Measurements from ENCODE around the gene TEX38. TPM values are rescaled to one million over a fixed set of nuclear protein-coding genes. Genes with fewer than 3 reads are reported as not detected.

Gene TEX38
- total RNA-seq, 2 experiments from 2014 or later: not detected

- Histone ChIP-seq H3K4me1 (ENCODE audit: insufficient read depth, low read length, poor library complexity, severe bottlenecking) (no peaks in the 10 kb centered on the region), H3K79me2 (ENCODE audit: insufficient read depth, low read depth, low read length) (no peaks in the 10 kb centered on the region), H3K9me3 (ENCODE audit: low read length) (no peaks in the 10 kb centered on the region), H4K20me1 (ENCODE audit: insufficient read depth, low read length) (no peaks in the 10 kb centered on the region), H3K36me3 (ENCODE audit: insufficient read depth, low read length) (peaks cover 22% of the 10 kb centered on the region; the same call in 1 of the 2 replicates), H3K9me2 (ENCODE audit: insufficient read depth, low read length) (no peaks in the 10 kb centered on the region), H2AFZ (ENCODE audit: low read length) (no peak overlapping the region), H3K4me2 (ENCODE audit: low read length) (no peak overlapping the region), H3K4me3 (ENCODE audit: low read depth, low read length, poor library complexity, severe bottlenecking) (no peak overlapping the region), H3K27ac (ENCODE audit: low read depth, low read length, poor library complexity, severe bottlenecking) (no peak overlapping the region)
- TF ChIP-seq EZH2phosphoT487 (IDR thresholded peaks at IDR 0.05; ENCODE audit: borderline replicate concordance, low read depth, low read length) (no peak), CTCF (conservative IDR thresholded peaks at IDR 0.05; ENCODE audit: low read length) (no peak)
- no peak for DNase-seq (ENCODE audit: low spot score)
- ChIA-PET POLR2A (no interaction called here), CTCF (ENCODE audit: unreplicated experiment) (no interaction called here)
- BruUV-seq (replicated peaks): no TSS peak
- intact Hi-C loops (cut with micrococcal nuclease; ENCODE audit: unreplicated experiment): no loop called here
These were observed 34.1 kb upstream of the TEX38 start for GRCh38 chr1:46637444-46638083.

GRCh38 chr1:46638921-46639320, 32.7 kb upstream of the TEX38 start:
- H3K9me2 ChIP-seq (ENCODE audit: insufficient read depth, low read length): no peaks in the 10 kb centered on the region
- H3K4me1 ChIP-seq (ENCODE audit: insufficient read depth, low read length, poor library complexity, severe bottlenecking): no peaks in the 10 kb centered on the region
- no peaks in the 10 kb centered on the region for H3K79me2 ChIP-seq (ENCODE audit: insufficient read depth, low read depth, low read length)
- BruUV-seq (replicated peaks): no TSS peak
- CTCF ChIA-PET (ENCODE audit: unreplicated experiment): no interaction called here
- no peak overlapping the region for H3K27ac ChIP-seq (ENCODE audit: low read depth, low read length, poor library complexity, severe bottlenecking)
- H3K36me3 ChIP-seq (ENCODE audit: insufficient read depth, low read length): peaks cover 17% of the 10 kb centered on the region; the same call in 1 of the 2 replicates
- H3K4me3 ChIP-seq (ENCODE audit: low read depth, low read length, poor library complexity, severe bottlenecking): no peak overlapping the region
- intact Hi-C loops (cut with micrococcal nuclease; ENCODE audit: unreplicated experiment): no loop called here
- DNase-seq (ENCODE audit: low spot score): no peak
- H3K4me2 ChIP-seq (ENCODE audit: low read length): no peak overlapping the region
- no peaks in the 10 kb centered on the region for H3K9me3 ChIP-seq (ENCODE audit: low read length)
- no peaks in the 10 kb centered on the region for H4K20me1 ChIP-seq (ENCODE audit: insufficient read depth, low read length)
- POLR2A ChIA-PET: no interaction called here
- TF ChIP-seq CTCF (conservative IDR thresholded peaks at IDR 0.05; ENCODE audit: low read length): no peak
- no peak for TF ChIP-seq EZH2phosphoT487 (IDR thresholded peaks at IDR 0.05; ENCODE audit: borderline replicate concordance, low read depth, low read length)
- no peak overlapping the region for H2AFZ ChIP-seq (ENCODE audit: low read length)

GRCh38 chr1:46639547-46639946, 32.1 kb upstream of the TEX38 start:
- ChIA-PET CTCF (ENCODE audit: unreplicated experiment) (no interaction called here), POLR2A (interaction anchor here (0.6 kb wide), 2 partner anchors 9 to 291 kb away, joined by 4 to 6 read pairs; no protein-coding TSS in a partner anchor)
- no peaks in the 10 kb centered on the region for H3K9me2 ChIP-seq (ENCODE audit: insufficient read depth, low read length)
- peaks cover 16% of the 10 kb centered on the region; the same call in 1 of the 2 replicates for H3K36me3 ChIP-seq (ENCODE audit: insufficient read depth, low read length)
- no peaks in the 10 kb centered on the region for H3K4me1 ChIP-seq (ENCODE audit: insufficient read depth, low read length, poor library complexity, severe bottlenecking)
- DNase-seq (ENCODE audit: low spot score): no peak
- no TSS peak for BruUV-seq (replicated peaks)
- intact Hi-C loops (cut with micrococcal nuclease; ENCODE audit: unreplicated experiment): no loop called here
- H3K79me2 ChIP-seq (ENCODE audit: insufficient read depth, low read depth, low read length): no peaks in the 10 kb centered on the region
- H3K27ac ChIP-seq (ENCODE audit: low read depth, low read length, poor library complexity, severe bottlenecking): no peak overlapping the region
- no peak overlapping the region for H2AFZ ChIP-seq (ENCODE audit: low read length)
- no peaks in the 10 kb centered on the region for H3K9me3 ChIP-seq (ENCODE audit: low read length)
- H4K20me1 ChIP-seq (ENCODE audit: insufficient read depth, low read length): no peaks in the 10 kb centered on the region
- no peak overlapping the region for H3K4me3 ChIP-seq (ENCODE audit: low read depth, low read length, poor library complexity, severe bottlenecking)
- TF ChIP-seq EZH2phosphoT487 (IDR thresholded peaks at IDR 0.05; ENCODE audit: borderline replicate concordance, low read depth, low read length) (no peak), CTCF (conservative IDR thresholded peaks at IDR 0.05; ENCODE audit: low read length) (no peak)
- H3K4me2 ChIP-seq (ENCODE audit: low read length): no peak overlapping the region

Measured in OCI-LY7 (cell line).